Measurements from ENCODE around the gene SERPINB11. TPM values are rescaled to one million over a fixed set of nuclear protein-coding genes. Genes with fewer than 3 reads are reported as not detected.
"Not testable (repeated sequence)": the region's sequence is repeated elsewhere in the genome, so short reads cannot be mapped to it uniquely, and the experiment has no call there.

The SERPINB11 gene
- total RNA-seq, 4 donors from 2014 or later = not detected

- no peak for ATAC-seq (ENCODE audit: low FRiP score)
- TF ChIP-seq, protein P1, sequence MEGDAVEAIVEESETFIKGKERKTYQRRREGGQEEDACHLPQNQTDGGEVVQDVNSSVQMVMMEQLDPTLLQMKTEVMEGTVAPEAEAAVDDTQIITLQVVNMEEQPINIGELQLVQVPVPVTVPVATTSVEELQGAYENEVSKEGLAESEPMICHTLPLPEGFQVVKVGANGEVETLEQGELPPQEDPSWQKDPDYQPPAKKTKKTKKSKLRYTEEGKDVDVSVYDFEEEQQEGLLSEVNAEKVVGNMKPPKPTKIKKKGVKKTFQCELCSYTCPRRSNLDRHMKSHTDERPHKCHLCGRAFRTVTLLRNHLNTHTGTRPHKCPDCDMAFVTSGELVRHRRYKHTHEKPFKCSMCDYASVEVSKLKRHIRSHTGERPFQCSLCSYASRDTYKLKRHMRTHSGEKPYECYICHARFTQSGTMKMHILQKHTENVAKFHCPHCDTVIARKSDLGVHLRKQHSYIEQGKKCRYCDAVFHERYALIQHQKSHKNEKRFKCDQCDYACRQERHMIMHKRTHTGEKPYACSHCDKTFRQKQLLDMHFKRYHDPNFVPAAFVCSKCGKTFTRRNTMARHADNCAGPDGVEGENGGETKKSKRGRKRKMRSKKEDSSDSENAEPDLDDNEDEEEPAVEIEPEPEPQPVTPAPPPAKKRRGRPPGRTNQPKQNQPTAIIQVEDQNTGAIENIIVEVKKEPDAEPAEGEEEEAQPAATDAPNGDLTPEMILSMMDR (IDR thresholded peaks at IDR 0.05) = no peak
- DNase-seq (ENCODE audit: low spot score) = no peak
Observed at GRCh38 chr18:63757541-63757940, 54.8 kb downstream of the SERPINB11 start.

DNA sequence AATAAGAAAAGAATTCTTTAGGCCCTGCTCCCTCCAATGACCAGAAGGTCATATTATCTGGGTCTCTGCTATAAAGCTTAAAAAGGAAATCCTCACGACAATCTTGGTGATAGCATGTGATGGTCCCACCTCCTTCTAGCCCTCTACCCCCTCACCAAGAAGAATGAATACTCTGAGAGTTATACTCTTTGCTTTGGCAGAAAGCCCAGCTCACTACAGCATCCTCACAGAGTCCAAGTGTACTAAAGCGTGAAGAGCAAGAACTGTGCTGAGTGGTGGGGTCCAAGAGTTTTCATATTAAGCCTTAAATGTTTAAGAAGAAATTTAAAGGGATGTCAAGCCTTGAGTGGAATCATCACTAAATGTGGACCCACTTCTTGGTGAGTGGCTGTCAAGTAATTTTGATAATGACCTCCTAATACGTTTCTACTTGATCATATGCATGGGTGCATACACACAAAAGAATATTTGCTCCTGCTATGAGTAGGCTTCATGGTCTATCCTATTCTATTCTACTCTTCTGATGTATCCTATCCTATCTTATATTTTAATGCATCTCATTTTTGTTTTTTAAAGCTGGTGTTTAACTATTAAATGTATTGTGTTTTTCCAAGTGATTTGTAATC is 56.0 kb downstream of the SERPINB11 start:
- ATAC-seq (ENCODE audit: low FRiP score) (no peak), DNase-seq (ENCODE audit: low spot score) (no peak)
- TF ChIP-seq, protein P1 (IDR thresholded peaks at IDR 0.05) = no peak

- ATAC-seq (ENCODE audit: low FRiP score); DNase-seq (ENCODE audit: low spot score): not testable (repeated sequence)
Observed at GRCh38 chr18:63759786-63760185, 57.0 kb downstream of the SERPINB11 start.

- TF ChIP-seq, protein P1 (IDR thresholded peaks at IDR 0.05) = no peak
- no peak for DNase-seq (ENCODE audit: low spot score)
- no peak for ATAC-seq (ENCODE audit: low FRiP score)
Observed at GRCh38 chr18:63762518-63762917, 59.8 kb downstream of the SERPINB11 start.

DNA sequence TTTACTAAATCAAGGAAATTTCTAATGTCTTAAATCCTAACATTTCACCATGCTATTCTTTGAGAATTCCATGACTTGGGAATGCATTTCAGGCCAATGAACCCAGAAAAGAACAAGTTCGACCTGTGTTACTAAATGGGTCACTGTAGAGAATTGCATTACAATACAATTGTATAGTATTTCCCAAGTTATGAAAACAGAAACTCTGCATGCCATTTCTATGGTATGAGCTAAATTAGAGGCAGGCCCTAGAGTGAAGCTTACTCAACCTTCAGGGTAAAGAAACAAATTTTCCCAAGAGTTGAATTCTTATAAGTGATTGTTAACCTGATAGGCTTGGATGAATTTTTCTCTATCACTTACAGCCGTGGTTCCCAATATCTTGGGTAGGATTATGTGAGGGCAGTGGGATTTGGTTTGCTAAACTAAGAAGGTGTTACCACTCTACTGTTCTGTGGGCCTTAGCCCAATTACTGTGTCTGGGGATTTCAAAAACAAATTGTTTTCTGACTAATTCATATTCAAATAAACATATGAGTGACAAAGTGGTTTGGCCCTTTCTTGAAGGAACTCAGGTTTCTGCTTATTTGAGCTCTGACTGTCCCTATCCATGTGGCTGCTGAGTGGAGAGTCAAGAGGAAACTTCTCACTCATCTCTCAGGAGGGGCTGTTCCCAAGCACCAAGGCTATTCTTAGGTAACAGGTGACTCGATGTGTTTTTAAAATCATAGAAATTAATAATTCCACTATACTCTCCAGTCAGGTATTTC is 61.3 kb downstream of the SERPINB11 start:
- no peak for ATAC-seq (ENCODE audit: low FRiP score)
- TF ChIP-seq, protein P1 (IDR thresholded peaks at IDR 0.05) = no peak
- DNase-seq (ENCODE audit: low spot score) = no peak

- no peak for DNase-seq (ENCODE audit: low spot score)
- TF ChIP-seq, protein P1 (IDR thresholded peaks at IDR 0.05) = no peak
- no peak for ATAC-seq (ENCODE audit: low FRiP score)
Observed at GRCh38 chr18:63765837-63766236, 63.1 kb downstream of the SERPINB11 start.

Other genes starting within 250 kb of the SERPINB11 start
- not detected for gene SERPINB5, start 226.0 kb upstream of the SERPINB11 start, total RNA-seq
- gene SERPINB12, start 160.6 kb upstream of the SERPINB11 start, total RNA-seq = not detected
- not detected for gene SERPINB13, start 115.6 kb upstream of the SERPINB11 start, total RNA-seq
- gene SERPINB4, start 58.7 kb upstream of the SERPINB11 start, total RNA-seq = not detected
- gene SERPINB3, start 41.1 kb upstream of the SERPINB11 start, total RNA-seq = not detected
- 1 to 10 TPM in 2 of 4 donors, under 1 TPM in 1, not detected in 1; 0.36 to 2.0 (median 1.1) TPM for gene SERPINB7, start 72.5 kb downstream of the SERPINB11 start, total RNA-seq
- 100 to 1,000 TPM in 2 of 4 donors, under 1 TPM in 1, not detected in 1; 0.50 to 210 (median 122) TPM for gene SERPINB2, start 184.7 kb downstream of the SERPINB11 start, total RNA-seq
- gene SERPINB10, start 205.0 kb downstream of the SERPINB11 start, total RNA-seq = 1 to 10 TPM in 1 of 4 donors, under 1 TPM in 2, not detected in 1; 0.31 to 1.7 (median 0.72) TPM
- gene HMSD, start 246.3 kb downstream of the SERPINB11 start, total RNA-seq = 1 to 10 TPM in 1 of 4 donors, under 1 TPM in 2, not detected in 1; 0.38 to 1.6 (median 0.72) TPM

Data from omental fat pad (tissue), 4 donors.